Prostate gland (tissue), 2 donors: ENCODE results near the gene CACNG6. TPM values are rescaled to one million over a fixed set of nuclear protein-coding genes. Genes with fewer than 3 reads are reported as not detected.

Experiments used
- DNase-seq: peaks from one replicate; pipeline ENCODE4 v3.0.0-alpha.2; 2019; ENCODE audit warnings: low spot score
- H3K27ac ChIP-seq, 2 donors: fragments of 200-600 bp; sonication (generic); 2 replicates each; pipeline ENCODE4 v1.5.1; 2017 to 2019
- H3K27me3 ChIP-seq: fragments of 200-600 bp; sonication (generic); replicated peaks from 2 replicates; pipeline ENCODE4 v1.5.1; 2019; ENCODE audit not compliant: insufficient read depth
- H3K36me3 ChIP-seq, 2 donors: fragments of 200-600 bp; sonication (generic); 1 replicate in 1 of 2; 2 replicates in 1 of 2; pipeline versions ENCODE4 v1.5.1 to v1.8.1; 2017 to 2019
- H3K4me1 ChIP-seq: fragments of 200-600 bp; sonication (generic); replicated peaks from 2 replicates; pipeline ENCODE4 v1.5.1; 2019
- H3K4me3 ChIP-seq, 2 donors: fragments of 200-600 bp; sonication (generic); 2 replicates each; pipeline ENCODE4 v1.5.1; 2017 to 2019
- H3K9me3 ChIP-seq: fragments of 200-600 bp; sonication (generic); 2 replicates; pipeline ENCODE4 v1.5.1; 2017
- POLR2A ChIP-seq: fragments of 450-650 bp; IDR thresholded peaks from one replicate; pipeline ENCODE4 v1.6.1; 2016; ENCODE audit warnings: antibody characterized with exemption, mild to moderate bottlenecking
- POLR2AphosphoS5 ChIP-seq: sonication (generic); formaldehyde crosslinking; IDR thresholded peaks from one replicate; pipeline ENCODE4 v1.6.1; 2017; ENCODE audit warnings: antibody characterized with exemption
- WGBS: methylation state at CpG from one replicate; pipeline ENCODE4 v1.1.5; 2018; 5-methylcytosine and 5-hydroxymethylcytosine counted together
- intact Hi-C: fragments of 100-400 bp; cut with DNase I; formaldehyde crosslinking; loops from one replicate; pipeline ENCODE4 v1.14.2; 2022
- total RNA-seq, 2 donors: library from RNA; depleted of rRNA; stranded (reverse); fragments of >200 nt; gene quantifications; one replicate each; pipeline ENCODE4 v1.1.0, GENCODE V29; 2016
- TF ChIP-seq, protein P1 (sequence below), 4 experiments: fragments of 200-600 bp in 2 of 4; fragments of 450-650 bp in 2 of 4; sonication (generic) in 2 of 4; IDR thresholded peaks; 1 replicate in 3 of 4; 2 replicates in 1 of 4; pipeline ENCODE4 v1.5.1; 2016 to 2019; ENCODE audit warnings: antibody characterized with exemption in 4 of 4, mild to moderate bottlenecking in 2 of 4, moderate library complexity in 2 of 4

Gene CACNG6
- total RNA-seq, 2 donors from 2014 or later, result 2.3 TPM; not detected in 1

DNA sequence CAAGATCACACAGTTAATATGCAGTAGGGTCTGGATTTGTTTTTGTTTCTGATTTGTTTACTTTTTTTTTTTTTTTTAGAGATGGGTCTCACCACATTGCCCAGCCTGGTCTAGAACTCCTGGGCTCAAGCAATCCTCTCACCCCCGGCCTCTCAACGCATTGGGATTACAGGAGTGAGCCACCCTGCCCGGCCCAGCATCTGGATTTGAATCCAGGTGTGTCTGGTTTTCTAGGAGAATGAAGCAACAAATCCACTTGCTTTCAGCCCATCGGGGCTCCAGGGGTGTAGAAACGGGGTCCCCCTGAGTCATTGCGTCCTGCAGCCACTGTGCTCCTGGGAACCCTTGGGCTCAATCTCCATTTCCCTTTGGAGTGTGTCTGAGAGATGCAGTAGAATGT lies 22.1 kb upstream of the CACNG6 start:
- 91% methylated on average over 6 of the region's 6 CpGs for WGBS
- intact Hi-C loops, result no loop called here
- H3K27me3 ChIP-seq, result no peaks in the 10 kb centered on the region

DNA sequence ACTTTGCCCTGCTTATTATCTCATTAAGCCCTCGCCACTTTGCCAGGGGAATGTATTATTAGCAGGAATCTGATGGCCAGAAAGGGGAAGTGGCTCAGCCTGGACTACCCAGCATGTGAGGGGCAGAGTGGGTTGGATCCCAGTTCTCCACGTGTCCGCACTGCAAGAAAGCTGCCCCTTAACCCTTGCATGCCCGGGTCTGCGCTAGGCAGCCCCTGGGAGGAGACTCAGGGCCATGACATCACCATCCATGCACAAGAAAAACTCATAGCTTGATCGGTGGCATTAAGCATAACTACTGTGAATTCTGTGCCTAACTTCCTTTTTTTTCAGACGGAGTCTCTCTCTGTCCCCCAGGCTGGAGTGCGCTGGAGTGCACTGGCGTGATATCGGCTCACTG lies 19.8 kb upstream of the CACNG6 start:
- WGBS, result 52% methylated on average over 10 of the region's 10 CpGs
- intact Hi-C loops, result no loop called here

More for the DNA sequence above, 22.1 kb upstream of the CACNG6 start:
- TF ChIP-seq, protein P1, sequence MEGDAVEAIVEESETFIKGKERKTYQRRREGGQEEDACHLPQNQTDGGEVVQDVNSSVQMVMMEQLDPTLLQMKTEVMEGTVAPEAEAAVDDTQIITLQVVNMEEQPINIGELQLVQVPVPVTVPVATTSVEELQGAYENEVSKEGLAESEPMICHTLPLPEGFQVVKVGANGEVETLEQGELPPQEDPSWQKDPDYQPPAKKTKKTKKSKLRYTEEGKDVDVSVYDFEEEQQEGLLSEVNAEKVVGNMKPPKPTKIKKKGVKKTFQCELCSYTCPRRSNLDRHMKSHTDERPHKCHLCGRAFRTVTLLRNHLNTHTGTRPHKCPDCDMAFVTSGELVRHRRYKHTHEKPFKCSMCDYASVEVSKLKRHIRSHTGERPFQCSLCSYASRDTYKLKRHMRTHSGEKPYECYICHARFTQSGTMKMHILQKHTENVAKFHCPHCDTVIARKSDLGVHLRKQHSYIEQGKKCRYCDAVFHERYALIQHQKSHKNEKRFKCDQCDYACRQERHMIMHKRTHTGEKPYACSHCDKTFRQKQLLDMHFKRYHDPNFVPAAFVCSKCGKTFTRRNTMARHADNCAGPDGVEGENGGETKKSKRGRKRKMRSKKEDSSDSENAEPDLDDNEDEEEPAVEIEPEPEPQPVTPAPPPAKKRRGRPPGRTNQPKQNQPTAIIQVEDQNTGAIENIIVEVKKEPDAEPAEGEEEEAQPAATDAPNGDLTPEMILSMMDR (IDR thresholded peaks at IDR 0.05), result no peak
- no peak for TF ChIP-seq POLR2A
- no peak for TF ChIP-seq POLR2AphosphoS5
- Histone ChIP-seq H3K9me3 (no peaks in the 10 kb centered on the region), H3K4me1 (no peaks in the 10 kb centered on the region), H3K36me3 (no peaks in the 10 kb centered on the region), H3K4me3 (no peak overlapping the region), H3K27ac (no peak overlapping the region)
- no peak for DNase-seq

DNA sequence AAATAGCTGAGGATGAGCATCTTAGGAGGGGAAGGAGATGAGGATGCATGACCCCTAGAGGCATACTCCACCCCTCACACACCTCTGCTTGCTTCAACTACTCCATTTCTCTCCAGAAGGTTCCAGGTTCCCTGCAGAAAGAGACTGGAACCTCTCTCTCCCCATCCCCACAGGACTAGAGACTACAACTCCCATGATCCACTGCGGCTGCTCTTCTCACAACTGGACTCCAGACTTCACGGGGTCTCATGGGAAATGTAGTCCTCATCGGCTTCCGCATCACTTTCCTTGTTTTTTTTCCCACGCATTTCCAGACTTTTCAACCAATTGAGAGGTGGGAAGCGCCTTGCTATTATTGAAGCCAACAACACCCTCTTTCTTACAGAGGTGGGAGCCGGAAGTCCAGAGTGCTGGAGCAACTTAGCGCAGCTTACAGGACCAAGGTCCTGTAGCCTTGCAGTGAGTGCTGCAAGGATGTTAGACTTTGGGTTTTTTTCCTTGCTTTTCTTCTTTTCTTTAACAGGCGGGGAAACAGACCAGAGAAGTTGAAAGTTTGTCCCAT lies 13.9 kb upstream of the CACNG6 start:
- intact Hi-C loops, result no loop called here
- Histone ChIP-seq H3K27me3 (peaks cover 9% of the 10 kb centered on the region), H3K4me3 (no peak overlapping the region), H3K9me3 (no peaks in the 10 kb centered on the region), H3K36me3 (no peaks in the 10 kb centered on the region), H3K4me1 (no peaks in the 10 kb centered on the region), H3K27ac (no peak overlapping the region)
- WGBS, result 4% methylated on average over 9 of the region's 9 CpGs
- peak; percentile 85 for TF ChIP-seq POLR2AphosphoS5
- TF ChIP-seq, protein P1 (IDR thresholded peaks at IDR 0.05), result no peak
- no peak for TF ChIP-seq POLR2A
- peak; percentile 66 for DNase-seq

More for the DNA sequence above, 19.8 kb upstream of the CACNG6 start:
- no peaks in the 10 kb centered on the region for H3K9me3 ChIP-seq
- H3K27me3 ChIP-seq, result no peaks in the 10 kb centered on the region
- no peak overlapping the region for H3K4me3 ChIP-seq
- no peaks in the 10 kb centered on the region for H3K4me1 ChIP-seq
- no peak overlapping the region for H3K27ac ChIP-seq
- H3K36me3 ChIP-seq, result no peaks in the 10 kb centered on the region
- no peak for DNase-seq
- TF ChIP-seq POLR2AphosphoS5, result no peak

DNA sequence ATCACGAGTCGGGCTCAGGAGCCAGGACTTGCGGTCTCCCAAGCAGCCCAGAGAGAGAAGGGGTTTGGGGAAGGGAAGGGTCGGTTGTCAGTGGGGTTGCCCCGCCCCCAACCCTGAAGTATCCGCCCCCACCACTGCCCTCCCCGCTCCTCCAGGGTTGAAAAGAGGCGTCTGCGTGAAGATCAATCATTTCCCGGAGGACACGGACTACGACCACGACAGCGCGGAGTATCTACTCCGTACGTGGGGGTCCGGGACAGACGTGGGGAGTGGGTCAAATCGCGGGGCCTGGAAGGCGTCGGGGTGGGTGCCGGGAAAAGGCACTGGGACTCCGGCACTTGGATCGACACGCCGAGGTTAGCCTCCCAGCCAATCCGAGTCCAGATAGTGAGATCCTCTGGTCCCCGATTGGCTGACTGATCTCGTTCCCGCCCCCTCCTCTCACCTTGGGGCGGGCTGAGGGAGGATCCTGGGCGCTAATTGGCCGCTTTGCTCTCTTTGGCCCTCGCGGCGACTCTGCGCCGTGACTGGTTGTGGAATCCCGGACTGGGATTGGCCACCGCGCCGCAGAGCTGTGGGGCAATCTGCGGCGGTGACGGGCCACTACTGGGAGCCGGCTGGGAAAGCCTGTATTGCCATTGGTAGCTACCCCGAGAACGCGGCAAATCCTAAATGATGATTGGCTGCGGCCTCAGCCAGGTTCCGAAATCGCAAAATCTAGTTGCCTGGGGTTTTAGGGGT lies 13.3 kb upstream of the CACNG6 start:
- H3K9me3 ChIP-seq, result no peaks in the 10 kb centered on the region
- TF ChIP-seq, protein P1 (IDR thresholded peaks at IDR 0.05), result no peak
- TF ChIP-seq POLR2A (no peak), POLR2AphosphoS5 (no peak)
- no peak overlapping the region for H3K27ac ChIP-seq
- no peak for DNase-seq
- H3K4me3 ChIP-seq, result no peak overlapping the region
- intact Hi-C loops, result no loop called here
- H3K36me3 ChIP-seq, result no peaks in the 10 kb centered on the region
- H3K27me3 ChIP-seq, result peaks cover 10% of the 10 kb centered on the region
- 4% methylated on average over 51 of the region's 54 CpGs for WGBS
- H3K4me1 ChIP-seq, result no peaks in the 10 kb centered on the region

DNA sequence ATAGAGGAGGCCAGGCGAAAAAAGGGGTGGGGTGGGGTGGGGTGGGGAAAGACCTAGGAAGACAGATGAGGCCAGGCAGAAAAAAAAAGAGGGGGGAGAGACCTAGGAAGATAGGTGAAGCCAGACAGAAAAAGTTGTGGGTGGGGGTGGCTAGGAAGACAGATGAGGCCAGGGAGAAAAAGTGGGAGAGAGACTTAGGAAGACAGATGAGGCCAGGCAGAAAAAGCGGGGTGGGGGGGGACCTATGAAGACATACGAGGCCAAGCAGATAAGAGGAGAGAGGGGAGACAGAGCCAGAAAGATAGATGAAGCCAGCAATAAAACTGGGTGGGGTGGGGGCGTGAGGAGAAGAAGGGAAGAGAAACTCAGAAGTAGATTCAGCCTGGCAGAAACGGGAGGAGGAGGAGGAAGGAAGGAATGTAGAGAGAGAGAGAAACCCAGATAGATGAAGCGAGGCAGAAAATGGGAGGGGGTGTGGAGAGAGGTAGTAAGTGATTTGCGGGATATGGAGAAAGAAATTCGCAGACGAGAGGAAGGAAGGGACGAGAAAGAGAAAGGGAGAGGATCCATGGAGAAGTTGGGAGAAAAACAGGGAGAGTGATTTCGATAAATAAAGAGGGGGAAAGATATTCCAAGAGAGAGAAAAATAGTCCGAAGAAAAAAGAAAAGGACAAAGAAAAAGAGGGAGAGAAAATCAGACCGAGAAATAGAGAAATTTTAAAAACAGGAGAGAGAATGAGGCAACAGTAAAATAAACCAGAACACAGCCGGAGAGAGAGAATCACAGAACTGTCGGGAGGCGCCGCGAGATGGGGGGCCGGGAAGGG lies 12.2 kb upstream of the CACNG6 start:
- WGBS, result 5% methylated on average over 19 of the region's 19 CpGs
- Histone ChIP-seq H3K4me3 (no peak overlapping the region), H3K4me1 (no peaks in the 10 kb centered on the region), H3K27me3 (peaks cover 12% of the 10 kb centered on the region), H3K36me3 (no peaks in the 10 kb centered on the region), H3K9me3 (no peaks in the 10 kb centered on the region), H3K27ac (no peak overlapping the region)
- no peak for DNase-seq
- intact Hi-C loops, result no loop called here
- TF ChIP-seq POLR2AphosphoS5, result no peak
